Lung (tissue), 12 donors: ENCODE results near the gene MED29. TPM values are rescaled to one million over a fixed set of nuclear protein-coding genes. Genes with fewer than 3 reads are reported as not detected.

Experiments used
- ATAC-seq: fragments of 200-7000 bp; cut with Tn5 transposase; one replicate; pipeline ENCODE4 v1.9.1; 2020; ENCODE audit warnings: moderate number of reproducible peaks; ENCODE audit not compliant: insufficient read depth, low FRiP score
- DNase-seq, 3 donors: peaks; one replicate each; pipeline ENCODE4 v3.0.0-alpha.2; 2013 to 2017
- H3K27ac ChIP-seq, 2 donors: one replicate each; pipeline ENCODE4 v1.5.1; 2013; ENCODE audit warnings: mild to moderate bottlenecking in 2 of 2, moderate library complexity in 2 of 2, control low read depth in 1 of 2, inconsistent platforms in 1 of 2, low read depth in 1 of 2, low read length in 1 of 2
- H3K27me3 ChIP-seq, 3 donors: one replicate each; pipeline ENCODE4 v1.5.1; 2013; ENCODE audit warnings: low read length in 2 of 3; ENCODE audit not compliant: control insufficient read depth in 3 of 3, insufficient read depth in 3 of 3
- H3K36me3 ChIP-seq, 4 donors: one replicate each; pipeline ENCODE4 v1.5.1; 2013; ENCODE audit warnings: low read length in 4 of 4, mild to moderate bottlenecking in 1 of 4, moderate library complexity in 1 of 4; ENCODE audit not compliant: control insufficient read depth in 4 of 4, insufficient read depth in 4 of 4
- H3K4me1 ChIP-seq, 5 donors: one replicate each; pipeline ENCODE4 v1.5.1; 2013; ENCODE audit warnings: low read length in 5 of 5, mild to moderate bottlenecking in 2 of 5, moderate library complexity in 1 of 5; ENCODE audit not compliant: control insufficient read depth in 5 of 5, insufficient read depth in 5 of 5
- H3K4me3 ChIP-seq: one replicate; pipeline ENCODE4 v1.5.1; 2013; ENCODE audit warnings: mild to moderate bottlenecking, control low read depth, moderate library complexity
- H3K9ac ChIP-seq, 2 donors: one replicate each; pipeline ENCODE4 v1.5.1; 2013; ENCODE audit warnings: low read length in 2 of 2, control low read depth in 1 of 2; ENCODE audit not compliant: insufficient read depth in 1 of 2
- H3K9me3 ChIP-seq, 4 donors: one replicate each; pipeline ENCODE4 v1.5.1; 2013; ENCODE audit warnings: low read length in 3 of 4, mild to moderate bottlenecking in 1 of 4, moderate library complexity in 1 of 4; ENCODE audit not compliant: control insufficient read depth in 4 of 4, insufficient read depth in 3 of 4
- WGBS, 2 donors: extraction: QIAGEN DNeasy Blood & Tissue Kit; methylation state at CpG; one replicate each; pipeline ENCODE4 v1.1.7; 2013; 5-methylcytosine and 5-hydroxymethylcytosine counted together
- polyA plus RNA-seq, 2 donors: library from polyadenylated mRNA; stranded (reverse); fragments of 200-250 nt; gene quantifications; one replicate each; pipeline ENCODE4 v1.2.1, GENCODE V29; 2013
- total RNA-seq, 2 donors: library from RNA; depleted of rRNA in 1 of 2; stranded (reverse); fragments of >200 nt in 1 of 2; gene quantifications; one replicate each; pipeline ENCODE4 v1.2.1, GENCODE V29; 2014 to 2021
- TF ChIP-seq, protein P1 (sequence below): IDR thresholded peaks from 2 replicates; pipeline ENCODE4 v1.5.1; 2012; ENCODE audit warnings: mild to moderate bottlenecking; ENCODE audit errors: control extremely low read depth, extremely low read depth
- donor health status: control.
- donor health status: control.
- donor health status: Bipolar disorder and iron deficiency.
- donor health status: healthy.
- donor health status: DM: yes; HTN: yes; CAD: no.

Gene MED29
- total and polyA plus RNA-seq, 4 donors, result 16.5 to 36.8 (median 32.8) TPM

DNA sequence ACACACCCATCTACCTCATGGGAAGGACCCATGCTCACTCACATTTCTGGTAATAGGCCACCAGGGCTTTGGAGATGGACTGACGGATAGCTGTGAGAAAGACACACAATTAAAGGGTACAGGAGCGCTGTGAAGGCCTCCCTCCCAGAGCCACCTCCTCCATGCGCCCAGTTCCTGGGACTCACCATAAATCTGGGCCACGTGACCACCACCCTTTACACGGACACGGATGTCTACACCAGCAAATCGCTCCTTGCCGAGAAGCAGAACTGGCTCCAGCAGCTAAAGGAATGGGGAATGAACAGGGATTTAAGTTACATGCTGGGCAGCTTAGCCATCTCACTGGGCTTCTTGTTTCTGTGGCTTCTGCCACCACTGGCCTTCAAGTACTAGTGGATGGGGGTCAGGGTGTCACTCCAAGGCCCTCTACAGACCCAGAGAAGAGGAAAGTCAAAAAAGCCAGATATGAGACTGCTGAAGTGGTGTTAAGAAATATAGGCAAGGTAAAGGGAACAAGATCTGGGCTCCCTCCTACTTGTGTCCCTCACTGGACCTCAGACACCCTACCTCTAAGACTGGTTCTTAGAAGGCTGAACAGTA lies 42.4 kb downstream of the MED29 start:
- DNase-seq (no peak), ATAC-seq (no peak)
- Histone ChIP-seq H3K4me1 (peaks cover 10 to 26% (median 13%) of the 10 kb centered on the region in 5 donors), H3K27me3 (no peaks in the 10 kb centered on the region), H3K27ac (peak overlapping the region in 1 of 2 donors; percentile 48), H3K9me3 (no peaks in the 10 kb centered on the region), H3K4me3 (no peak overlapping the region), H3K36me3 (peaks cover 18 to 26% (median 20%) of the 10 kb centered on the region in 4 donors), H3K9ac (no peak overlapping the region)
- WGBS, 2 donors, result 95 to 98% methylated on average over 8 of the region's 8 CpGs
- TF ChIP-seq, protein P1, sequence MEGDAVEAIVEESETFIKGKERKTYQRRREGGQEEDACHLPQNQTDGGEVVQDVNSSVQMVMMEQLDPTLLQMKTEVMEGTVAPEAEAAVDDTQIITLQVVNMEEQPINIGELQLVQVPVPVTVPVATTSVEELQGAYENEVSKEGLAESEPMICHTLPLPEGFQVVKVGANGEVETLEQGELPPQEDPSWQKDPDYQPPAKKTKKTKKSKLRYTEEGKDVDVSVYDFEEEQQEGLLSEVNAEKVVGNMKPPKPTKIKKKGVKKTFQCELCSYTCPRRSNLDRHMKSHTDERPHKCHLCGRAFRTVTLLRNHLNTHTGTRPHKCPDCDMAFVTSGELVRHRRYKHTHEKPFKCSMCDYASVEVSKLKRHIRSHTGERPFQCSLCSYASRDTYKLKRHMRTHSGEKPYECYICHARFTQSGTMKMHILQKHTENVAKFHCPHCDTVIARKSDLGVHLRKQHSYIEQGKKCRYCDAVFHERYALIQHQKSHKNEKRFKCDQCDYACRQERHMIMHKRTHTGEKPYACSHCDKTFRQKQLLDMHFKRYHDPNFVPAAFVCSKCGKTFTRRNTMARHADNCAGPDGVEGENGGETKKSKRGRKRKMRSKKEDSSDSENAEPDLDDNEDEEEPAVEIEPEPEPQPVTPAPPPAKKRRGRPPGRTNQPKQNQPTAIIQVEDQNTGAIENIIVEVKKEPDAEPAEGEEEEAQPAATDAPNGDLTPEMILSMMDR, result no peak

DNA sequence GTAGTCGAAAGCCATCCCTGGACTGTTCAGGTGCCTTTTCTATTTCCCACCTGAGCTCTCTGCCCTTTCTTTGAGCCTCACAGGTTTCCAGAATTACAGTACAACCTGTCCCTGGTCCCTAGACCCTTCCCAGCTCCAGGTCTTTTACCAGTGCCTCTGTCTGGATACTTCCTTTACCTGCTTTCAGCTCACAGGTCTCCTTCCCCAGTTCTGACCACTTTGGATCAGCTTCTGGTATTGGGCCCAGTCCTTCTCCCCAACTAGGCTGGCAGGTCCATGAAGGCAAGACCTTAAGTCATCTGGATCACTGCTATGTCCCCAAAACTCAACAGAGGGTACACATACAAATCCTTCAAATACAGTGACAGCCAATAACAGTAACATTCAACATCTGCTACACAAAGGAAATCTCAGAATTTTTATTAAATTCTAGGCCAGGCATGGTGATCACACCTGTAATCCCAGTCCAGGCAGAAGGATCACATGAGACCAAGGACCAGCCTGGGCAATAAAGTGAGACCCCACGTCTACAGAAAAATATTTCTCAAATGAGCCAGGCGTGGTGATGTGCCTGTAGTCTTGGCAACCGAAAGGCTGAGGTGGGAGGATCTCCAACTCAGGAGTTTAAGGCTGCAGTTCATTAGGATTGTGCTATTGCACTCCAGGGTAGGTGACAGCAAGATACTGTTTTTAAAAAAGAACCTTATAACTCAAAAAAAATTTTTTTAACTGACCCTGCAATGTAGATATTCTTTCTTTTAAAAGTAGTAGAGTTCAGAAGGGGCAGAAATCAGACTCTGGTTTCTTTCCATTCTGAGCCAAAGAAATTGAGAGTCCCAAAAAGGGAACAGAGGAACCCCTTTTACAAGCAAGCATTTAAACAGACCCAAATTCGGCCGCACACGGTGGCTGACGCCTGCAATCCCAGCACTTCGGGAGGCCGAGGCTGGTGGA lies 43.2 kb downstream of the MED29 start:
- ATAC-seq (no peak), DNase-seq (no peak)
- Histone ChIP-seq H3K27ac (peak overlapping the region in 1 of 2 donors; percentile 57), H3K4me3 (peak overlapping the region; percentile 92), H3K9ac (peak overlapping the region; percentile 81 to 90), H3K4me1 (peaks cover 5 to 19% (median 10%) of the 10 kb centered on the region in 5 donors), H3K27me3 (no peaks in the 10 kb centered on the region), H3K36me3 (peaks cover 18 to 26% (median 20%) of the 10 kb centered on the region in 4 donors), H3K9me3 (no peaks in the 10 kb centered on the region)
- 46 to 64% methylated on average over 10 of the region's 10 CpGs for WGBS, 2 donors
- TF ChIP-seq, protein P1, result no peak

DNA sequence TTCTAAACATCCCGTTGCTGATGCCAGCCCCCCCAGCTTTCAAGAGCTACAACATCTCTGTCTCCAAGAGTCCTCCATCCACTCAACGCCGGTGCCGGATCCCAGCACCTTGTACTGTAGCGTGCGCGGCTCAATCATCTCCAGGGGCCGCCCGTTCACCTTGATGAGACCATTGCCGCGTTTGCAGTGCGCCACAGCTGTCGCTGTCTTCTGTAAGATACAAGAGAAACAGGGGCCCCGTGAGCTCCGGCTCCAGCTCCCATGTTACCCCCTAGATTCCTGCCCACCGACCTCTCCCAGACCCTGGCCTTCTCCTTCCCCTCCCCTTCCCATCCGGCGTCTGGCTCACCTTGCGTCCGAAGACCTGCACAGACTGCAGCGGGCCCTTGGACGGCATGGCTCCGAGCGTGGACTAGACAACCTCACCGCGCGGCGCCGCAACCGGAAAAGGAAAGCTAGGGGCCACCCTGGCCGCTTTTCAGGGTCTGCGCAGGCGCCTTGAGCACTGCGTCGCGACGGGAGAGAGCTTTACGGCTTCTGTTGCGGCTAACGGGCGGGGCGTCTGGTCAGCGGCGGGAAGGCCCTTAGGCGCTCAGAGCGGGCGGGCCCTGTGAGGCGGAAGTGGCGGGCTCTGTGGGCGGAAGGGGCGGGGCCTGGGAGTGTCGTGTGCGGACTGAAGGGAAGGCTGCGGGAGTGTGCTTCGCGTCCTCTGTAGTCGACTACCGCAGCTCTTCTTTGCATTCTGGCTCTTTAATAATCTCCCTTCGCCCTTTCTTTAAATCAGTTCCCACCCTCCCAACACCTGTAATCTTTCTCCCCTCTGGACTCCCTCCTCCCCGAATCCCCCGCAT lies 44.5 kb downstream of the MED29 start, which contains the start of gene RPS16:
Gene RPS16, minus strand, starts transcription at position 451 of the 851 bp plus-strand sequence. Its CDS starts 54 bp downstream, at position 397.
- peak within 1 kb of the TSS; percentile 92 for H3K4me3 ChIP-seq
- peaks cover 5 to 19% (median 10%) of the 10 kb centered on the region in 5 donors for H3K4me1 ChIP-seq
- 0% methylated on average over 61 of the region's 61 CpGs for WGBS, 2 donors
- ATAC-seq (peak; percentile 97), DNase-seq (peak; percentile 99)
- H3K9ac ChIP-seq, result peak within 1 kb of the TSS; percentile 83 to 92
- no peaks in the 10 kb centered on the region for H3K9me3 ChIP-seq
- no peaks in the 10 kb centered on the region for H3K27me3 ChIP-seq
- peaks cover 18 to 26% (median 20%) of the 10 kb centered on the region in 4 donors for H3K36me3 ChIP-seq
- peak within 1 kb of the TSS; percentile 86 to 95 for H3K27ac ChIP-seq
- TF ChIP-seq, protein P1, result no peak
